Ectodermal cell (in vitro differentiated cells): Measurements from ENCODE around the gene DPH3.

Experiments
- H3K27ac ChIP-seq: 2 replicates; pipeline ENCODE4 v1.7.0; 2013; ENCODE audit warnings: mild to moderate bottlenecking, low read depth, low read length; ENCODE audit not compliant: insufficient read depth, poor library complexity, severe bottlenecking
- H3K27me3 ChIP-seq: 2 replicates; pipeline ENCODE4 v1.7.0; 2013; ENCODE audit warnings: mild to moderate bottlenecking, low read length; ENCODE audit not compliant: insufficient read depth, control insufficient read depth, poor library complexity, severe bottlenecking
- H3K36me3 ChIP-seq: one replicate; pipeline ENCODE4 v1.7.0; 2013; ENCODE audit warnings: low read length; ENCODE audit not compliant: control insufficient read depth, insufficient read depth
- H3K4me1 ChIP-seq: one replicate; pipeline ENCODE4 v1.7.0; 2013; ENCODE audit warnings: low read length; ENCODE audit not compliant: control insufficient read depth, insufficient read depth
- H3K4me3 ChIP-seq: 2 replicates; pipeline ENCODE4 v1.7.0; 2013; ENCODE audit warnings: low read depth, low read length, control low read depth; ENCODE audit not compliant: insufficient read depth
- H3K9me3 ChIP-seq: 2 replicates; pipeline ENCODE4 v1.7.0; 2013; ENCODE audit warnings: mild to moderate bottlenecking, low read length, moderate library complexity; ENCODE audit not compliant: control insufficient read depth
- WGBS, 2 experiments: methylation state at CpG; one replicate each; pipeline ENCODE4 v1.1.7; 2013; ENCODE audit warnings: missing lambda C conversion rate in 2 of 2; 5-methylcytosine and 5-hydroxymethylcytosine counted together

DPH3 gene

DNA sequence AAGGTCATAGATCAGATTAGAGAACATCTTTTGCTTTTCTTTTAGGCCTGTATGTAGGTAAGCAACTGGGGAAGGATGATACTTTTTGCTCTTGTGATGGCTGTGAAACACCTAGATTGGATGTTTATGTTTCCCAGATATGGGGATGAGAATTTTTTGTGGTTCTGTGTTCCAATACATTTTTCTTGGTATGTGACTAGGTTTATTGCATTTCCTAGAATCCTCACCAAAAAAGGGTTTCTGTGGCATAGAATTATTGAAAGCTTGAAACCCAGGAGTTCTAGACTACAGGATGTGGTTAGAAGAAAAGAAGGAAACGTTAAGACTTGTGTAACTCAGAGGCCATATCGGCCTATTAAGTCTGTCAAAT is 26.1 kb upstream of the DPH3 start:
- H3K36me3 ChIP-seq: peaks cover 24% of the 10 kb centered on the region
- H3K27ac ChIP-seq: no peak overlapping the region
- 94 to 100% methylated on average over 2 of the region's 2 CpGs for WGBS, 2 experiments
- no peaks in the 10 kb centered on the region for H3K27me3 ChIP-seq
- H3K4me1 ChIP-seq: no peaks in the 10 kb centered on the region
- H3K9me3 ChIP-seq: no peaks in the 10 kb centered on the region
- H3K4me3 ChIP-seq: no peak overlapping the region

DNA sequence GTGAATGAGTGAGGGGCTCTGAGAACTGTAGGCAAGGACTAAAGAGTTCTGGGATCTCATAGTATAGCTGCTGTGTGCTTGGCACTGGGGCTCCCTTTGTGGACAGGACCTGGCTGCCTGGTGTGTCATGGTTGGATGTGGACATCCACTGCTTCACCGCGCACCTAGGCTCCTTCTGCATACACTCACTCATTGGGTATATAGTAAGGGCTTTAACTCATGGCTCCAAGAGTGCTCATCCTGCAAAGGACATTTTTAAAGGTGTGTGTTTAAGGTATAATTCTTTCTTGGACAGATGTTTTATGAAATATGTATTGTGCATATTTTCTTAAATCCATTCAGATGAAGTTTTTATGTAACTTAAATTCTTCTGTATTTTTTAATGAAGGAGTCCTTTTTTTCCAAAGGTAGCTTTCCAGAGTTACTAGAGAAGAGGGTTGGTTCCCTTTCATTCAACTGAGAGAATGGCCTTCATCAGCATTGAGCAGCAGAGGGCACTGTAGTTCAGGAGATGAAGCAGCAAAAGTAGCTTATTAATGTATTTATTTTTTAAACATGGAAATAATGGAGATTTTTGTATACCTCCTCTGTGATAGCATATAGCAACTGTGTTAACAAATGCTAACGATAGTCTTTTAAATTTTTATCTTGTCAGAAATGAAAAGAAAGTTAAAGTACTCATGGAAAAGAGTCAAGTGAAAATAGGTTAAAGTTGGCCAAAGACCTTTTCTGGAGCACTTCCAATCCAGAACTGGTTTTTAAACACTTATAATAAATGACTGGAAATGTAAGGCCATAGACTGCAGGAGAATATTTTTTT is 25.5 kb upstream of the DPH3 start:
- H3K4me3 ChIP-seq: no peak overlapping the region
- 74 to 96% methylated on average over 3 of the region's 3 CpGs for WGBS, 2 experiments
- no peaks in the 10 kb centered on the region for H3K27me3 ChIP-seq
- H3K36me3 ChIP-seq: peaks cover 18% of the 10 kb centered on the region
- no peak overlapping the region for H3K27ac ChIP-seq
- H3K9me3 ChIP-seq: no peaks in the 10 kb centered on the region
- H3K4me1 ChIP-seq: no peaks in the 10 kb centered on the region

DNA sequence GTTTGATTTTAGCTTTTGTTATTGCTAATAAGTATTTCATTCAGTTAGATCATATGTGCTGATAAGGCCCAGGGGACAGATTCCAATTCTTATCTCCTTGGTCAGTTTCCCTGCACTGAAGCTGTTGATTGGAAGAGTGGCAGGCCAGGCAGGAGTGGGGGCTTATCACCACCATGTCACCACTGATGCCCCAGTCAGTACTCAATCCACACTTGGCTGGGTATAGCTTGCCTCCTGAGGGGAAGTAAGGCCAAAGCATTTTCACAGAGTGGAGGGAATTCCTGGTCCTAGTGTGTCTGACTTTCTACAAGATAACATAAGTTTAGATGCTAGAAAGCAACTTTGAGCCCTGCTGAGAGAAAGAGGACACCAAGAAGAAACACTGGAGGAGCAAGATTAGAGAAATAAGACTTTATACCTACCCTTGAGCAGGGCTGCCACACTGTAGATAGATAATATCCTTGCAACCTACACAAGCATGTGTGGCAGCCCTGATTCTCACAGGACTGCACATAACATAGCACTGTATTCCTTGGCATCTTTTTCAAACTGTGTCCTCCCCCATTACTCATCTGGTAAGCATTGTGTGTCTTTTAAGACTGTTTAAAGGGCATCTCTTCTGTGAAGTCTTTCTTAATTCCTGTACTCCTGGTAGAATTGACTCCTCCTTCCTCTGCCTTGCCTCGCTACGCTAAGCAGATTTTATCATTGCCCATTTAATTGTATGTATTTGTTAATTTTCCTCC is 24.6 kb upstream of the DPH3 start:
- H3K4me3 ChIP-seq: no peak overlapping the region
- H3K9me3 ChIP-seq: no peaks in the 10 kb centered on the region
- no peaks in the 10 kb centered on the region for H3K4me1 ChIP-seq
- 80 to 90% methylated on average over 1 to 2 of the region's 2 CpGs for WGBS, 2 experiments
- H3K27ac ChIP-seq: no peak overlapping the region
- H3K36me3 ChIP-seq: peaks cover 13% of the 10 kb centered on the region
- H3K27me3 ChIP-seq: no peaks in the 10 kb centered on the region

DNA sequence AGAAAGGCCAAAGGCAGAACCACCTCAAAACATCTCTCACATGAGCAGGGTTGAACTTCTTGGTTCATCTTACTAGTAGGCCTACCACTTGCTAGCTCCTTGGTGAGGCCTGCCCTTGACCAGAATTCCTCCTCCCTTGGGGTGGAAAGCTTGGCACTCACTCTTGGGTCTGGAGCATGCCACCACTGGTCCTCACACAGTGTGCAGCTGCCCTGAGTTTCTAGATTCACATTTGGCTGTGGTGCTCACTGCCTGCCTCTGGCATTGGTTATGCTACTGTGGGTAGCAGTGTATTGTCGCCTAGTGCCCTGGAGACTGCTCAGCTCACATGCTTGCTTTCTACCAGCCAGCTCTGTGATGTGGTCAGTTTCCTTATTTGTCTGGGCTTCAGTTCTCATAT is 23.9 kb upstream of the DPH3 start:
- Histone ChIP-seq H3K36me3 (peaks cover 12% of the 10 kb centered on the region), H3K4me1 (no peaks in the 10 kb centered on the region)
- WGBS, 2 experiments: 83 to 98% methylated on average over 1 of the region's 1 CpG

DNA sequence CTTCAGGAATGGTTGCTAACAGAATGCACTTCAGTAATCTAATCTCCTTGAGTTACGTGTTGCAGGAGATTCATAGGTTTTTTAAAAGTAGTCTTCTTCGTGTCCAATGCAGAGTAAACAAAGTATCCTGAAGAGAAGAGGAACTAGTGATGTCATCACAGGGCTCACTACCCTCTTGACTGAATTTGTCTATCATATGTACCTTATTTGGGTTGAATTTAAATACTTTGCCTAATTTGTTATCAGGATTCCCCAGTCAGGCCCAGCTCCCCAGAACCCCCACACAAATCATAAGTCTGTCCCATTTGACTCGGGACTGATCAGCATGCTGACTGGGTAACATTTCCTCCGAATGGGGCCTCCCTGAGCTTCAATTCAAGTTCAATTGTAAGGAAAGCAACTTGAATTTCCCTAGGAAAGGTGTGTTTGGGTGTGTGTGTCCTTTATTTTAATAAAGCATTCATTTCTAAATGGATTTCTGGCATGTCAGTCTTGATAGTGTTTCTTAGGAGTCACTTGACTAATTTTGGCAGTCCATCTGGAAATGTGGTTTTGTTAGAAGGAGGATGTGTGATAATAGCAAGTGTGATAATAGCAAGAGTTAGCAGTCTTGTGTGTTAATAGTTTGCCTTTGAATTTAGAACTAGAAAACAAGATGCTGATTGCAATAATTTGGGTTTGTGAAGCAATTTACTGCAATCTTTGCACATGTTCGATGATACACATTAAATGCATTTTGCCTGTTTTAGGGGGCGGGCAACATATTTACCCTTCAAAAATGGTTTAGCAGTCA is 22.2 kb upstream of the DPH3 start:
- peaks cover 9% of the 10 kb centered on the region for H3K36me3 ChIP-seq
- 94 to 97% methylated on average over 6 of the region's 6 CpGs for WGBS, 2 experiments
- no peaks in the 10 kb centered on the region for H3K27me3 ChIP-seq
- H3K4me1 ChIP-seq: no peaks in the 10 kb centered on the region
- no peak overlapping the region for H3K27ac ChIP-seq
- no peak overlapping the region for H3K4me3 ChIP-seq
- H3K9me3 ChIP-seq: no peaks in the 10 kb centered on the region

More for the DNA sequence above, 23.9 kb upstream of the DPH3 start:
- Histone ChIP-seq H3K27ac (no peak overlapping the region), H3K27me3 (no peaks in the 10 kb centered on the region), H3K4me3 (no peak overlapping the region), H3K9me3 (no peaks in the 10 kb centered on the region)

DNA sequence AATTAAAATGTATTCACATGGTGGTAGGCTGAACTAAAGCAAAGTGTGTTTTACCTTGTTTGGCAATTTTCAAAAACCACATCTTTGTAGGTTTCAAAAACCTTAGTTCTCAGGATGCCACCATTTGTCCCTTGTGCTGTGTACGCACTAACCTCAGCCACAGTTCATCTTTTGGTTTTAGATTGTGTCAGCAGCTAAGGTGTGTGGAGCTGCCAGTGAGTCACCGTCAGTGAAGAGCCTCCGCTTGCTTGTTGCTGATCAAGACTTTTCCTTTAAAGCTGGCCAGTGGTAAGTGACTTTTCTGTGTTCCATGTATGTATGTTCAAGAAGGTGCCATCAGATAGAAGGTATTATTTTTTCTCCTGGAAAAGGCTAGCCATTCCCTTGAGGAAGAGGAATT is 21.4 kb upstream of the DPH3 start:
- no peaks in the 10 kb centered on the region for H3K27me3 ChIP-seq
- WGBS, 2 experiments: 95% methylated on average over 3 of the region's 3 CpGs
- peaks cover 9% of the 10 kb centered on the region for H3K36me3 ChIP-seq
- H3K4me1 ChIP-seq: no peaks in the 10 kb centered on the region
- no peaks in the 10 kb centered on the region for H3K9me3 ChIP-seq
- no peak overlapping the region for H3K4me3 ChIP-seq
- H3K27ac ChIP-seq: no peak overlapping the region

DNA sequence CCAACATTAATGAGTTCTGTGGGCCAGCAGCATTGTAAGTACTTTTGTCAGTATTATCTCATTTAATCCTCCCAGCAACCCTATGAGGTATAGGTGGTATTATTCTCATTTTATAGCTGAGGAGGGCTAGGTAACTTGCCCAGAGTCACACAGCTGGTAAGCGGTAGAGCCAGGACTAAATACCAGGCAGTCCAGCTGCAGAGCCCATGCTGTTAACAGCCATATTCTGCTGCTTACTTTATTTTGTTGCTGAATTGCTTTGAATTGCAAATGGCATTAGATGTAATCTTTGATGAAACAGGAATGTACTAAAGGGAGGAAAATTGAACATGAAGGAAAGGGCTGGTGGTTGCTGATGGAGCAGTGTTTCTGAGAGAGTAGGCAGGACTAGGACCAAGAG is 19.9 kb upstream of the DPH3 start:
- WGBS, 2 experiments: 95 to 100% methylated on average over 1 of the region's 1 CpG
- no peaks in the 10 kb centered on the region for H3K9me3 ChIP-seq
- no peak overlapping the region for H3K4me3 ChIP-seq

DNA sequence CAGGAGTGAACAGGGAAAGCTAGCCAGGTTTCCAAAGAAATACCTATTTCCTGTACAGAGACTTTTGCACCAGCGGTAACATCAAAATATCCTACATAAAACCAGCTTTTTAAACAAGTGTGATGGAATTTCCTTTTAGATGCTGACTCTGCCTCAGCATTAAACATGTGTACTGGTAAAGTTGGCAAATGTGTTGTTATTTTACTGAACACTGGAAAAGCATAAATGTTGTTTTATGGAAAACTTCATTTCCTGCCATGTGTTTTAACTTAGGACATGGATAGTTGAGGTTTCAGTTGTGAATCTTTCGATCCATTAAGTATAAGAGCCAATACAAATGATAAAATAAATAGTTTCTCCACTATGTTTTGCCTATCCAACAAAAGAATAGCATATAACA is 15.9 kb upstream of the DPH3 start:
- peaks cover 4% of the 10 kb centered on the region for H3K36me3 ChIP-seq
- H3K9me3 ChIP-seq: no peaks in the 10 kb centered on the region
- no peak overlapping the region for H3K27ac ChIP-seq
- no peaks in the 10 kb centered on the region for H3K4me1 ChIP-seq
- H3K4me3 ChIP-seq: no peak overlapping the region
- H3K27me3 ChIP-seq: no peaks in the 10 kb centered on the region
- whole genome bisulfite sequencing, 2 experiments: 78 to 100% methylated on average over 1 of the region's 2 CpGs

More for the DNA sequence above, 19.9 kb upstream of the DPH3 start:
- Histone ChIP-seq H3K27me3 (no peaks in the 10 kb centered on the region), H3K4me1 (no peaks in the 10 kb centered on the region), H3K36me3 (peaks cover 9% of the 10 kb centered on the region), H3K27ac (no peak overlapping the region)

DNA sequence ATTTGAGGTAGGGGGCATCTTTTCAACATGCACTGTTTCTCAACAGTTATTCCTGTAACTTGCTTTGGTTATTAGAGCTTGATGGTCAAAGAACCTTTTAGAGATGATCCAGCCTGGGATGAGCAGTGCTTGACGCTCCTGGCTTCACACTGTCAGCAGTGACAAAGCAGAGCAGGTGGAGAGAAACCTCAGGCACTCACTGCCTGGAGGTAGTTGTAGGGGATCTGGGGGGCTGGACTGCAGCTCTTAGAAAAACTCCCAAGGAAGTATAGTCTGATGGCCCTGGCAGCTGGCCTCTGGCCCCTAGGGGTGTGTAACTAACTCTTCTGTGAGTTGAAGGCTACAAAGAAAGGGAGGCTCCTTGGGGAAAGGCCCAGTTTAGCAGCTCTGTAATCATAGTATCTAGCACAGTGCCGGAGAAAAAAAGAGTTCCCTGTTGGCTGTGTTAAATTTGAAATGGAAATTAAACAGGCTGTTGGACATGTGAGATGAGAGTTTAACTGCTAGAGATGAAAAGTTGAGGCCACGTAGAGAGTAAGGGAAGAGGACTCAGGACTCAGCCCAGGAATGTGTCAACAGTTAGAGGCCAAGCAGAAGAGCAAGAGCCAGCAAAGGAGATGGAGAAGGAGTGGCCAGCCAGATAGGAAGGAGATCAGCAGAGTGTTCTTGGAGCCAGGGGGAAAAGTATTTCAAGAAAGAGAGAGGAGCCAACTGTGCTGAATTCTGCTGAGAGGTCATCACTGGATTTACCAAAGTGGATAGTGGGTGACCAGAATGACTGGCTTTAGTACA is 14.5 kb upstream of the DPH3 start:
- H3K36me3 ChIP-seq: peaks cover 4% of the 10 kb centered on the region
- no peaks in the 10 kb centered on the region for H3K9me3 ChIP-seq
- H3K4me1 ChIP-seq: no peaks in the 10 kb centered on the region
- H3K27ac ChIP-seq: no peak overlapping the region
- H3K4me3 ChIP-seq: no peak overlapping the region
- no peaks in the 10 kb centered on the region for H3K27me3 ChIP-seq
- 94 to 97% methylated on average over 3 of the region's 3 CpGs for WGBS, 2 experiments
